ENCODE results near the gene FMO1.
"Not testable (repeated sequence)": the region's sequence is repeated elsewhere in the genome, so short reads cannot be mapped to it uniquely, and the experiment has no call there.

Gene FMO1

DNA sequence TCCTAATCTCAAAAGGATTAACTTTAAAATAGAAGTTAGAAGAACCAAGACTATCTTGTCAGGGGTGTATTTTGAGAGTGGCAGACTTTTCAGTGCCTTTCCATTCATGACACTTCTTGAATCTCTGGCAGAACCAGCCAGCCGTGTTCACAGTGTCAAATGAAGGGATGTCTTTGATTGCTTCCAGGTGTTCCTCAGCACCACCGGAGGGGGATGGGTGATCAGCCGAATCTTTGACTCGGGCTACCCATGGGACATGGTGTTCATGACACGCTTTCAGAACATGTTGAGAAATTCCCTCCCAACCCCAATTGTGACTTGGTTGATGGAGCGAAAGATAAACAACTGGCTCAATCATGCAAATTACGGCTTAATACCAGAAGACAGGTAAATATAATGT is 32.3 kb downstream of the FMO1 start:
- no peak for DNase-seq (ENCODE audit: low spot score)

DNA sequence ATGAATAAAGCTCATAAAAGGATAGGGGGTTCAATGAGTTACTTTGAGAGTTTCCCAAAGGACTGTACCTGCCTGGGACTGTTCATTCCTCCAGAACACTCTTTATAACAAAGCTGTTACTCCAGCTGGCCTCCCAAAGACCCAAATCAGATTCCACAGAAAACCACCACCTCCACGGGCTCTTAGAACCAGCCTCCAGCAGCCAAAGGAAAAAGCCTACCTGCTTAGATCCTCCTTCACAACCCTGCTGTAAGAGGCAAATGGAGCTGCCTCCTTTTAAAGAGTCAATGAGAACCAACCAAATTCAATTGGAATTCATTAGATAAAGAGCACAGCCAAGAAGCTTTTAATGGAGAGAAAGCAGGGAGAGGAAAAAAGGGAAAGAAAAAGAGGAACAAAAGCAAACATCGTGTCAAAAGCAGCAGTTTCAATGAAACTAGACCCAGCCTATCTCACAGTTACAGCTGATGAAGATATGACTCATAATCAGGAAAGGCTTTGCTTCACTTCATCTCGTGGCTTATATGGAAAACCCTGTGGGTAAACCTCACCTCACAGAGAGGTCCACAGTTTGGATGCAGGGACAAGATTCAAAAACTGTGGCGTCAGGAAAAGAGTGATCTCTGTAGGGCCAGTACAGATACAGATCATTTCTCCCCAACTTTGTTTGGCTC is 37.9 kb downstream of the FMO1 start:
- no peak for DNase-seq (ENCODE audit: low spot score)

DNA sequence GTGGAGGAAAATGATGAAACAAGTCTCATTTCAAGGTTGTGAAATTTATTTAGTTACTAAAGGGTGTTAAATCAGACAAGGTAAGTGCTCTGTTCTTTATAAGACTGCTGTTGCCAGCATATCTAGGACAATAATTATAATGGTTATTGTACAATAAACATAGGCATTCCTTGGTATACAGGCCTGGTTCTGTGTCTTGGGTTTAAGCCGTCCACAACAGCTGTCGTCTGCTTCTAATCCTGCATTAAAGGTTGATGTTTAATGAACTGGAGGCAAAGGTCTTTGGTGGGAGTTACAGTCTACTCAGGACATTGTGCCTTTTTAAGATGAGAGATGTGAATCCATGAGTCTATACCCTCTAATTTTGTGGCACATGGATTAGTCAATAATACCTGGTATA is 42.3 kb downstream of the FMO1 start:
- DNase-seq (ENCODE audit: low spot score), result no peak

DNA sequence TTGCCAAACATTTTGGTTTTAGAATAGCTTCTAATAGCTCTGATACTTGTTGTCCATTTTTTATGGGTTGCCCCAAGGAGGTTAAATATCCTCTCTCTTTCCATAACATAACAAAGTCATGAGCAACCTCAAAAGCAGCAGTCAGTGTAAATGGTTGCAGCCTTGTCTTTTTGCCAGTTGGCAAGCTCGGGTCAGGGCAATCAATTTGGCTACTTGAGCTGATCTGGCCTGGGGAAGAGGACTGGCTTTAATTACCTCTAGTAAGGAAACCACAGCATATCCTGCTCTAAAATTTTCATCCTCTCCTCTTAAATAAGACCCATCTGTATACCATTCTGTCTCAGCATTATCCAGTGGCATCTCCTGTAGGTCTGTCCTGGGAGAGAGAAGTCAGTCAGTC is 44.5 kb downstream of the FMO1 start:
- DNase-seq (ENCODE audit: low spot score), result no peak

DNA sequence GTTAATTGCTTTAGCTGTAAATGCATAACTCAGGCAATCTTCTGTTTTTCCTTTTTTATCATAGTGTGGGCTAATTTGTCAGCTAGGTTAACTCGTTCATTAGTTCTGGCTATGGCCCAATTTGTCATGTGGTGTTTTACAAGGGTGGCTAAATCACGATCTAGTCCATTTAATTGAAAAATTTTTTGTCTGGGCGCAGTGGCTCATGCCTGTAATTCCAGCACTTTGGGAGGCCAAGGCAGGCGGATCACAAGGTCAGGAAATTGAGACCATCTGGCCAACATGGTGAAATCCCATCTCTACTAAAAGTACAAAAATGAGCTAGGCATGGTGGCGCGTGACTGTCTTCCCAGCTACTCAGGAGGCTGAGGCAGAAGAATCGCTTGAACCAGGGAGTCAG is 47.1 kb downstream of the FMO1 start:
- not testable (repeated sequence) for DNase-seq (ENCODE audit: low spot score)

DNA sequence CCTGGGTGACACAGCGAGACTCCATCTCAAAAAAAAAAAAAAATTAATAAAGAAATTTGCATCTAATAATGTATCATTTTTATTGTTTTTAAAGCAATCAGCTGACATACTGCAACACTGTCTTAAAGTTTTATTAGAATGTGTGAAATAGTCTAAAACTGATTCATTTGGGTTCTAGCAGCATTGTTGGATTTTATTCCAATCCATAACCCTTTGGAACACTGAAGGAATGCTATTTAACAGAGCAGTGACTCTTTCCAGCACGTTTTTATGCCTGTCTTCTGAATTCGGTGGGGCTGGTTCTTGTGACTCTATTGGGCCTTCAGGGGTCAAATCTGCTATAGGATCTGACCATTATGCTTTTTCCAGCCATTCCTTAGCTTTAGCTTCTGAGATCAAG is 47.5 kb downstream of the FMO1 start:
- no peak for DNase-seq (ENCODE audit: low spot score)

DNA sequence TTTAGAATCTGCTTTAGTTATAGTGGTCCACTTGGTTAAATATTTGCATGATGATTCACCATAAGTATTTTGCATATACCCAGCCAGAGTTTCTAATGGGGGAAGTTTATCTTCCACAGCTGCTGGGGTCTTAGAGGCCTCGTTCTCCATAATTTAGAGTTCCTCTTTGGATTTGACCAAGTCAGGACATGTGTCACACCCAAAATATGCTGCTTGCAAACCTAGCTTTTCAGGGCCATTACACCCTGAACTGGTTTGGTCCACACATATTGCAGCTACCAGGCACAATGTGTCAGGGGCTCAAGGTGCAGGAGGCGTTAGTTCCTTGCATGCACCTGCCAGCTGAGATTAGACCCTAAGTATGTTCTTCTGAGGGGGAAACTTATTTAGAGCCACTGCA is 48.6 kb downstream of the FMO1 start:
- no peak for DNase-seq (ENCODE audit: low spot score)

DNA sequence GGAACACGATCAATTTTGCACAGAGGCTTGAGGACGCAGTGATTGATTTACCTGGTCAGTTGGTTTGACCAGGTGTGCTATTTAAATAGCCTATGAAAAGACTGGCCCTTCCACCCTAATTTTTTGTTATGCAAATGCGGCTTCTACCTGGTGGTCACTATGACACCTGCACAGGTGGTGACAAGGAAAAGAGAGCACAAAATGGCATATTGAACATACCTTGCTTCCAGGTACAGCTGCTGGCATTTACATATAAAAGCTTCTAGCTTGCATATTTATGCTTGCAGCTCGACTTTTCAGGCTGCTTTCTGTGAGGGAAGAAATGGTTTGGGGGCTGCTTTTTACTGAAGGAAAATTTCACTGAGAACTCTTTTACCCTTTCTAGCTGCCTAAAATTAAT is 50.4 kb downstream of the FMO1 start:
- no peak for DNase-seq (ENCODE audit: low spot score)

DNA sequence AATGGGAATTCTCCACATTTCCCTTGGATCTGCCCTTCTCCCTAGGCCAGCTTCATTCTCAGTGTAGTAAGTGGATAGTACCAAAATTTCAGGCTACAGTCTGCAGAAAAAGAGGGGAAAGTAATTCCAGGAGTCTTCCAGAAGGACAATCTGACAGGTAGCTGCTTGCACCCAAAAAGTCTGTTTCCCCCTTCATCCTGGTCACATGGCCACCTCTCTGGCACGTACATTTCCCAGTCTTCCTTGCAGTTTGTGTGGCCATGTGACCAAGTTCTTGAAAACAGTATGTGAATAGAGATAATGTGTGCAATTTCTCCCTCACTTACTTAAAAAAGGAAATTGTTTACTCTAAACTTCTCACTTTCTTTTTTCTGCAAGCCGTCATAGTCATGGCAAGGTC is 51.0 kb downstream of the FMO1 start:
- no peak for DNase-seq (ENCODE audit: low spot score)

DNA sequence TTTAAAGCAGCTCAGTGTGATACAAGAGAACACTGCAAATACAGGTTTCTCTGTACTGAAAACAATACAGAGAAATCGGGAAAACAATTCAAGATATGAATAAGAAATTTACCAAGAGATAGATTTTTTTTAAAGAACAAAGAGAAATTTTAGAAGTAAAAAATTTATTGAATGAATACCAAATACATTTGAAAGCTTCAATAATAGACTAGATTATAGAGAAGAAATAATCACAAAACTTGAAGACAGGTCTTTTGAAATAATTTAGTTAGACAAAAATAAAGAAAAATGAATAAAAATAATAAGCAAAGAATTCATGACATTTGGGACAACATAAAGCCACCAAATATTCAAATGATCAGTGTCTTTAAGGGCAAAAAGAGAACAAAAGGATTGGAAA is 52.1 kb downstream of the FMO1 start:
- DNase-seq (ENCODE audit: low spot score), result no peak

DNA sequence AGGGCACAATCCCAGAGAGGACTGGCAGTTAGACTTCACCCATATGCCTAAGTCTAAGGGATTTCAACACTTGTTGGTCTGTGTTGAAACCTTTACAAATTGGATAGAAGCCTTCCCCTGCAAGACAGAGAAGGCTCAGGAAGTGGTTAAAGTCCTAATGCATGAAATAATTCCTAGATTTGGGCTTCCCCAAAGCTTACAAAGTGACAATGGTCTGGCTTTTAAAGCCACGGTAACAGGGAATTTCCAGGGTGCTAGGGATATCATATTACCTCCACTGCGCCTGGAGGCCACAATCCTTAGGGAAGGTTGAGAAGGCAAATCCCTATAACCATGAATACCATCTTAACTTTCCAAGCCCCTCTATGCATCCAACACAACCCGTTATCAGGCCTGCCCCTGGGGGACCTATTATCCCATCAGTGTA is 62.4 kb downstream of the FMO1 start:
- no peak for DNase-seq (ENCODE audit: low spot score)

DNA sequence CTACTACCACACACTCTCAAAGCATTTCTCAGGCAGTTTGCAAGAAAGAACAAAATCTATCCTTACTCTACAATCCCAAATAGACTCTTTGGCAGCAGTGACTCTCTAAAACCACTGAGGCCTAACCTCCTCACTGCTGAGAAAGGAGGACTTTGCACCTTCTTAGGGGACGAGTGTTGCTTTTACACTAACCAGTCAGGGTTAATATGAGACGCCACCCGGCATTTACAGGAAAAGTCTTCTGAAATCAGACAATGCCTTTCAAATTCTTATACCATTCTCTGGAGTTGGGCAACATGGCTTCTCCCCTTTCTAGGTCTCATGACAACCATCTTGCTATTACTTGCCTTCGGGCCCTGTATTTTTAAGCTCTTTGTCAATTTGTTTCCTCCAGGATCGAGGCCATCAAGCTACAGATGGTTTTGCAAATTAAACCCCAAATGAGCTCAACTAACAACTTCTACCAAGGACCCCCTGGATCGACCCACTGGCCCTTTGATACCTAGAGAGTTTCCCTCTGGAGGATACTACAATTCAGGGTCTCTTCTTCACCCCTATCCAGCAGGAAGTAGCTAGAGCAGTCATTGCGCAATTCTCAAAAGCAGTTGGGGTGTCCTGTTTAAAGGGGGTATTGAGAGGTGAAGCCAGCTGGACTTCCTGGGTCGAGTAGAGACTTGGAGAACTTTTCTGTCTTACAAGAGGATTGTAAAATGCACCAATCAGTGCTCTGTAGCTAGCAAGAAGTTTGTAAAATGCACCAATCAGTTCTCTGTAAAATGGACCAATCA is 63.7 kb downstream of the FMO1 start:
- DNase-seq (ENCODE audit: low spot score), result no peak

DNA sequence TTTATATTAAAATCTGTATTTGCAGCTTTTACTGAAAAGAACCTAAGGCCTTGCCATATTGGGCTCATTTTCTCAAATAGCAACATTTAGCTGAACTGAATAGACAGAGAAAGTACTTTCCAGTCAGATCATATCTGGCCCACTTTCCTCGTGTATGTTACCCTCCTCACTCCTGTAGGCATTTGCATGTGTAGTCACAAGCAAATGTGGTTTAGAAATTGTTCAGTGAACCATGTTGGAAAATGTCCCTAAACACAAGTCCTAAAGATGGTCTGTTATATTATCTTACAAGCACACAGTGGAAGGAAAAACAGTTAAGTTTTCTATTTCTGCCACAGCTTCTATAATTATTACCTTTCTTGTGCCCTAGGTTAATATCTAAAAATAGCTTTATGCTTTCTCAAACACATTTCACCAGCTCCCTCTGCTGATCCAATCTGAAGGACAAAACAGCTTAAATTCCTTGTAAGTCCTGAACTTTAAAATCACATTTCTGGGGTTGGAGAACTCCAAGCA is 65.1 kb downstream of the FMO1 start:
- no peak for DNase-seq (ENCODE audit: low spot score)

DNA sequence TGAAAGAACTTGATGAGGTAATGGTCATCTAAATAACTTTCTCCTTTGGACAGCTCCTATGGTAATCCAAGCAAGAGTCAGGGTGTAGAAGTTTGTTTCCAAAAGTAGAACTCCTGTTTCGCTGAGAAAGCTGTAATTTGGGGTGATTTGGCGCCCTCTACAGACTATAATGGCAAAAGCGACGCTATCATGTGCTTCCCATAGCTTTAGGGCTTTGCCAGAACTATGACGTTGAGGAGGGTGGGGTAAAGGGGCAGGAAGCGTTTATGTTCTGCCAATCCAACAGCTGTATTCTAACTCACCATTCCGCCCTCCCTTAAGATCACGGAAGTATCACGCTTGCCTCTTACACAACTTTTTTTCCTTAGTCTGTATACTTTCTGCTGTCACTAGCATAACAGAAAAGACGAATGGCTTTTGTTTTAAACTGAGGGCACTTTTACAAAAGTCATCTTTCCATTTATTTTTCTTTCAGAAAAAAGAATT is 65.6 kb downstream of the FMO1 start, which contains the start of gene FMO4:
Gene FMO4, plus strand, starts transcription at position 349 of the 486 bp plus-strand sequence. CDS start 5,643 bp downstream, outside the sequence.
- DNase-seq (ENCODE audit: low spot score), result peak; percentile 91

DNA sequence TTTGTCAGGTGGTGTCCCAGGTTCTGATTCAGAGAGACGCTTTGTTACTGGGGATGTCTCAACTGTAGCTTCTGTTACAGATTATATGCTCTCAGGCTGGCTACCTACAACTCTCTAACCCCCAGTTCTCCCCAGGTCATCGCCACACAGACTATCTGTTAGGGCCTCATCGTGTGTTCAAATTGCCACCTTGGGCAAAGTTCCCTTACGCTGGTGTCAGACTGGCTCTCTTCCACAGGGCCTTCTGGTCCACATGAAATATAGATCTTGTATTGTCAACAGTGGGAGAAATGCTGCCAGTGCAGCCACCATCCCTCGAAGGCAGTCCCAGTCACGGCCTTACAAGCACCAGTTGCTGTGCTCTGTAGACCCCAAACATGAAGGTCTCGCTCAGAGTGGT is 81.0 kb downstream of the FMO1 start:
- DNase-seq (ENCODE audit: low spot score), result no peak

DNA sequence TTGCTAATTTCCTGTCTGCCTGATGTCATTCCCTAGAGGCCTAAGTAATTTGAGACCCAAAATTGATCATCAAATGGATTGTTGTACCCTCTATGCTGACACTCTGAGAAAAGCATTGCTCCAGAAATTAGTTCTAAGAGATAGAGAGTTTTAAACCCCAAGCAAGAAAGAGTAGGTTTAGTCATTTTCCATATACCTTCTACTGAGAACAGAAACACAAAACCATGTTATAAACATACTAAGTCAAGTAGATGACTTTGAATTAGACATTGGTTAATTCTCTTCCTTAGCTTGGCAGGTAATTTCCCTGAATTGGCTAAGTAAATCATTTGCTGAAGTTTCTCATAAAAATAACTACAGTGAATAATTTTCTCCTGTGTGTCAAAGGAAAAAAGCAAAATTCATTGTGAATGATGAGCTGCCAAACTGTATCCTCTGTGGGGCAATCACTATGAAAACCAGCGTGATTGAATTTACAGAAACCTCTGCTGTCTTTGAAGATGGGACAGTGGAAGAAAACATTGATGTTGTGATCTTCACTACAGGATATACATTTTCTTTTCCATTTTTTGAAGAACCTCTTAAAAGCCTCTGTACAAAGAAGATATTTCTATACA is 85.8 kb downstream of the FMO1 start:
- no peak for DNase-seq (ENCODE audit: low spot score)

Measured in LoVo (cell line).